ENCODE measurements around the gene AGRP. TPM values are rescaled to one million over a fixed set of nuclear protein-coding genes. Genes with fewer than 3 reads are reported as not detected.

The AGRP gene
- total and polyA plus RNA-seq, 11 donors = not detected

DNA sequence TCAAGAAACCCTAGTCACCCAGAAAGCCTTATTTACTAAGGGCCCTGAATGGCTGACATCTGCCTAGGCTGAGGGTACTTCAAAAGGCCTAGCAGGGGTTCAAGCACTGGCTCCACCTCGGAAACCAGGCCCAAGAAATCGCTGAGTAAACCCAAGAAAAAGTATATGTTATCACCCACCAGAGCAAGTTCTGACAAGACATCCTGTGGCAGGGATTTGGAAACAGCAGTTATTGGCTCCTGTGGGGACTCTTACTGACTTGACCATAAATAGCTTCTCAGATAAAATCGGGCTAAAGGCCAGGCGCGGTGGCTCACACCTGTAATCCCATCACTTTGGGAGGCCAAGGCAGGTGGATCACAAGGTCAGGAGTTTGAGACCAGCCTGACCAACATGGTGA lies 14.6 kb downstream of the AGRP start:
- TF ChIP-seq, protein P1, sequence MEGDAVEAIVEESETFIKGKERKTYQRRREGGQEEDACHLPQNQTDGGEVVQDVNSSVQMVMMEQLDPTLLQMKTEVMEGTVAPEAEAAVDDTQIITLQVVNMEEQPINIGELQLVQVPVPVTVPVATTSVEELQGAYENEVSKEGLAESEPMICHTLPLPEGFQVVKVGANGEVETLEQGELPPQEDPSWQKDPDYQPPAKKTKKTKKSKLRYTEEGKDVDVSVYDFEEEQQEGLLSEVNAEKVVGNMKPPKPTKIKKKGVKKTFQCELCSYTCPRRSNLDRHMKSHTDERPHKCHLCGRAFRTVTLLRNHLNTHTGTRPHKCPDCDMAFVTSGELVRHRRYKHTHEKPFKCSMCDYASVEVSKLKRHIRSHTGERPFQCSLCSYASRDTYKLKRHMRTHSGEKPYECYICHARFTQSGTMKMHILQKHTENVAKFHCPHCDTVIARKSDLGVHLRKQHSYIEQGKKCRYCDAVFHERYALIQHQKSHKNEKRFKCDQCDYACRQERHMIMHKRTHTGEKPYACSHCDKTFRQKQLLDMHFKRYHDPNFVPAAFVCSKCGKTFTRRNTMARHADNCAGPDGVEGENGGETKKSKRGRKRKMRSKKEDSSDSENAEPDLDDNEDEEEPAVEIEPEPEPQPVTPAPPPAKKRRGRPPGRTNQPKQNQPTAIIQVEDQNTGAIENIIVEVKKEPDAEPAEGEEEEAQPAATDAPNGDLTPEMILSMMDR (IDR thresholded peaks at IDR 0.05) = no peak
- no peak for TF ChIP-seq POLR2A (IDR thresholded peaks at IDR 0.05)
- H3K4me1 ChIP-seq = peaks cover 0 to 80% (median 47%) of the 10 kb centered on the region in 12 donors
- H3K27me3 ChIP-seq = no peaks in the 10 kb centered on the region
- no peak overlapping the region for H3K4me3 ChIP-seq
- ATAC-seq (no peak), DNase-seq (no peak)
- no peak overlapping the region for H3K27ac ChIP-seq
- H3K9me3 ChIP-seq = no peaks in the 10 kb centered on the region
- no peaks in the 10 kb centered on the region for H3K36me3 ChIP-seq
- intact Hi-C loops (cut with DNase I) = loop anchor here in 7 of 10 donors (2.0 to 10.0 kb wide), 4 partner anchors 41 to 98 kb away; no protein-coding TSS in a partner anchor
- WGBS, 4 donors = 68 to 77% (median 74%) methylated on average over 5 of the region's 5 CpGs

DNA sequence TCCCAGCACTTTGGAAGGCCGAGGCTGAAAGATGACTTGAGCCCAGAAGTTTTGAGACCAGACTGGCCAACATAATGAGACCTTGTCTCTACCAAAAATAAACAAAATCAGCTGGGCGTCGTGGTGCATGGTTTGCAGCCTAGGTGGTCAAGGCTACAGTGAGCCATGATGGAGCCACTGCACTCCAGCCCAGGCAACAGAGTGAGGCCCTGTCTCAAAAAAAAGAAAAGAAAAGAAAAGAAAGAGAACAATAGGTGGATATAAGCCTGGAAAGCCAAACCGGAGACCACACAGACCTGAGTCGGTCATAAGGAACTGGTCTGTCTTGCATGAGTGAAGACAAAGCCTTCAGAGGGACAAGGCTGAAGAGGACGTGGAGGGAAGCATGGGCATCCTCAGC lies 16.8 kb downstream of the AGRP start:
- intact Hi-C loops (cut with DNase I) = loop anchor here in 7 of 10 donors (2.0 to 10.0 kb wide), 4 partner anchors 38 to 94 kb away; no protein-coding TSS in a partner anchor
- Histone ChIP-seq H3K9me3 (no peaks in the 10 kb centered on the region), H3K4me3 (no peak overlapping the region), H3K27me3 (no peaks in the 10 kb centered on the region), H3K27ac (no peak overlapping the region), H3K4me1 (peaks cover 0 to 93% (median 66%) of the 10 kb centered on the region in 12 donors), H3K36me3 (no peaks in the 10 kb centered on the region)
- TF ChIP-seq, protein P1 (IDR thresholded peaks at IDR 0.05) = no peak
- no peak for TF ChIP-seq POLR2A (IDR thresholded peaks at IDR 0.05)
- DNase-seq (no peak), ATAC-seq (no peak)
- WGBS, 4 donors = 77 to 83% (median 82%) methylated on average over 6 of the region's 6 CpGs

DNA sequence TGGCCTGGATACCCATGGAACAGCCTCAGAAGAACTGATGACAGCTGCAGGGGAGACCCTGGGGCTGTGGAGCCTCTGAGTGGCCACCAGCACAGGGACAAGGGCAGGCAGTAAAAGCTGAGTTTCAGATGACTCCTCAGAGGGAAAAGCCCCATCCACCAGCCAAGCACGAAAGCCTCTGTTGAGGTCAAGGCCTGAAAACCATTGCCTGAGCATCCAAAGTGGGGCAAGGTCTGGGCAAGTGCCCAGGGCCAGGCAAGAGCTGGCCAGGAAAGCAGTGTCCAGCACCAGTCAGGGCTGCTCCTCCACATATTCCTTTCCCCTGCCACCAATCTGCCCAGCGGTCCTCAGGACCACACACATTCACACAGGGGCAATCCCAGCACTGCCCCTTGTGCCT lies 18.8 kb downstream of the AGRP start:
- peaks cover 0 to 9% (median 0%) of the 10 kb centered on the region in 9 donors for H3K36me3 ChIP-seq
- no peak overlapping the region for H3K27ac ChIP-seq
- DNase-seq (no peak), ATAC-seq (no peak)
- peaks cover 6 to 94% (median 69%) of the 10 kb centered on the region in 12 donors for H3K4me1 ChIP-seq
- no peaks in the 10 kb centered on the region for H3K9me3 ChIP-seq
- no peak for TF ChIP-seq POLR2A (IDR thresholded peaks at IDR 0.05)
- TF ChIP-seq, protein P1 (IDR thresholded peaks at IDR 0.05) = no peak
- no peak overlapping the region for H3K4me3 ChIP-seq
- intact Hi-C loops (cut with DNase I) = loop anchor here in 7 of 10 donors (2.0 to 10.0 kb wide), 3 partner anchors 36 to 92 kb away; no protein-coding TSS in a partner anchor
- 64 to 100% (median 96%) methylated on average over 1 to 2 of the region's 2 CpGs for WGBS, 4 donors
- no peaks in the 10 kb centered on the region for H3K27me3 ChIP-seq

DNA sequence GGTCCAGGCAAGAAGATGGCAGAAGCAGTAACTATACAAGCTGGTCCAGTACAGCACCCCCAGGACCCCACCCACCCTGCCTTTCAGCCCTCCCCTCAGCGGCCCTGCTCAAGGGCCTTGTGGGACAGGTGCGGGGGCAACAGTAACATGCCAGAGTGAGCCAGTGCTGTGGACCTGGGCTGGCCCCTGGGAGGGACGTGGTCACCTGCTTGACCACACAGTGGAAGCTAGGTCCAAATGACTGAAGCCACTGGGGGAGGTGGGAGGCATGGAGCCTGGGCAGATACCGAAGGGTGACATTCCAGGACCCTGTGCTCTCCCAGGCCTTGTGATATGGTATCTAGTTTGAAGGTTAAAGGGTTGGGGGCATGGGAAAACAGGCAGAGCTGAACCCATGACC lies 19.7 kb downstream of the AGRP start:
- no peak overlapping the region for H3K27ac ChIP-seq
- TF ChIP-seq, protein P1 (IDR thresholded peaks at IDR 0.05) = no peak
- no peak overlapping the region for H3K4me3 ChIP-seq
- ATAC-seq (no peak), DNase-seq (no peak)
- H3K36me3 ChIP-seq = peaks cover 0 to 9% (median 0%) of the 10 kb centered on the region in 9 donors
- no peaks in the 10 kb centered on the region for H3K27me3 ChIP-seq
- WGBS, 4 donors = 81 to 88% (median 86%) methylated on average over 4 of the region's 4 CpGs
- H3K4me1 ChIP-seq = peaks cover 13 to 94% (median 71%) of the 10 kb centered on the region in 12 donors
- intact Hi-C loops (cut with DNase I) = loop anchor here in 7 of 10 donors (2.0 to 10.0 kb wide), 3 partner anchors 35 to 91 kb away; no protein-coding TSS in a partner anchor
- H3K9me3 ChIP-seq = no peaks in the 10 kb centered on the region

Measured in heart left ventricle (tissue), 16 donors.